Heart left ventricle (tissue), 13 donors: ENCODE results near the gene AKT1.

Experiments
- POLR2A ChIP-seq, 2 donors: fragments of 450-650 bp; IDR thresholded peaks; one replicate each; pipeline ENCODE4 v1.6.1; 2017; ENCODE audit warnings: antibody characterized with exemption in 2 of 2, mild to moderate bottlenecking in 2 of 2, moderate library complexity in 2 of 2
- TF ChIP-seq, protein P1 (sequence below), 12 donors: fragments of 200-600 bp; sonication (generic) in 4 of 12; IDR thresholded peaks; one replicate each; pipeline versions ENCODE4 v1.5.0 to v1.8.0; 2018 to 2022; ENCODE audit warnings: antibody characterized with exemption in 12 of 12, mild to moderate bottlenecking in 5 of 12
- donor health status: ischemic (EF 13 %, LVEDD 7.1; RV severe dilation, severe dysfunction).
- donor health status: DM: no; HTN: yes; CAD: no.
- donor health status: DM: no; HTN: no; CAD: no.
- donor health status: ischemic (EF 25% LVEDD 6.9; RV normal size, moderate dysfunction).
- donor health status: ischemic (EF 25% LVEDD 5.7; RV mildly dilated, moderate dysfunction).
- donor health status: ischemic (EF 35%, LVEDD 5.7; RV mildly dilated, moderate dysfunction).
- donor health status: nonischemic (EF 11% LVEDD 7.7; RV severe dilation, severe dysfunction).
- donor health status: DM: yes; HTN: yes; CAD: no.
- donor health status: PGD.
- donor health status: ischemic (EF 29% LVEDD 5.4; RV normal size, mild dysfunction).
- donor health status: nonischemic (EF 23%, LVEDD 6.1; RV moderate dilation, normal function).

DNA sequence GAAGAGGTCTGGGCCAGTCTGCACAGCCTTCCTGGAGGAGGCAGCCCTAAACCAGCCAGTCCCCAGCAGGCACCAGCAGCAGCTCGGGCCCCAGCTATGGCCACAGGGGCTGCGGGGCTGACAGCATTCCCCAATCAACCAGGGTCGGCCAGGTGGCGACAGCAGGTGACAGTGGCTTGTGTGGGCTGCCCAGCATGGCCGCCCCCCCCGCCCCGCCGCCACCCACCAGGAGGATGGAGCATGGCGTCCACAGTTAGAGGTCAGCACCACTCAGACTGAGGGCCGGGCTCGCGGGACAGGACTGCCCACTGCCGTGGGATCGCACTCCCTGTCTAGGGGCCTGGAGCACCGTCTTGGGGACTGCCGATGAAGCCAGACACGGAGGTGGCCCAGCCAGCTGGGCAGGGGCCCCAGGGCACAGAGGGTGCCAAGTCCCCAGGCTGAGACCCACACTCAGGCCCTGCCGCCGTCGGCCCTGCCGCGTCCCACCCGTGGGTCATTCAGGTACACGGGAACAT is 15.0 kb downstream of the AKT1 start:
- TF ChIP-seq, protein P1, sequence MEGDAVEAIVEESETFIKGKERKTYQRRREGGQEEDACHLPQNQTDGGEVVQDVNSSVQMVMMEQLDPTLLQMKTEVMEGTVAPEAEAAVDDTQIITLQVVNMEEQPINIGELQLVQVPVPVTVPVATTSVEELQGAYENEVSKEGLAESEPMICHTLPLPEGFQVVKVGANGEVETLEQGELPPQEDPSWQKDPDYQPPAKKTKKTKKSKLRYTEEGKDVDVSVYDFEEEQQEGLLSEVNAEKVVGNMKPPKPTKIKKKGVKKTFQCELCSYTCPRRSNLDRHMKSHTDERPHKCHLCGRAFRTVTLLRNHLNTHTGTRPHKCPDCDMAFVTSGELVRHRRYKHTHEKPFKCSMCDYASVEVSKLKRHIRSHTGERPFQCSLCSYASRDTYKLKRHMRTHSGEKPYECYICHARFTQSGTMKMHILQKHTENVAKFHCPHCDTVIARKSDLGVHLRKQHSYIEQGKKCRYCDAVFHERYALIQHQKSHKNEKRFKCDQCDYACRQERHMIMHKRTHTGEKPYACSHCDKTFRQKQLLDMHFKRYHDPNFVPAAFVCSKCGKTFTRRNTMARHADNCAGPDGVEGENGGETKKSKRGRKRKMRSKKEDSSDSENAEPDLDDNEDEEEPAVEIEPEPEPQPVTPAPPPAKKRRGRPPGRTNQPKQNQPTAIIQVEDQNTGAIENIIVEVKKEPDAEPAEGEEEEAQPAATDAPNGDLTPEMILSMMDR (IDR thresholded peaks at IDR 0.05), result no peak
- TF ChIP-seq POLR2A (IDR thresholded peaks at IDR 0.05), result no peak
